MCF 10A (cell line): Measurements from ENCODE around the gene VAV3. TPM values are rescaled to one million over a fixed set of nuclear protein-coding genes. Genes with fewer than 3 reads are reported as not detected.
A peak's percentile ranks its signal among the peaks of the same experiment; 100 is the strongest.

Source experiments
- BruUV-seq: library from RNA; stranded (reverse); fragments of 400-500 nt; replicated peaks from 2 replicates; lab custom pipeline; 2021; lab: Mats Ljungman, UMichigan
- CTCF ChIA-PET: fragments of 300-600 bp; sonication (Branson Sonifier 250); formaldehyde crosslinking; extraction: SDS; loops from one replicate; lab custom pipeline; 2021; ENCODE audit warnings: antibody characterized with exemption, inconsistent platforms; lab: Yijun Ruan, JAX
- POLR2A ChIA-PET: fragments of 300-600, 350-650 bp; sonication (Branson Sonifier 250); formaldehyde crosslinking; extraction: SDS; loops from one replicate; lab custom pipeline; 2020; ENCODE audit warnings: antibody characterized with exemption, inconsistent platforms; lab: Yijun Ruan, JAX
- DNase-seq: peaks from one replicate; pipeline ENCODE4 v3.0.0-alpha.2; 2018; ENCODE audit not compliant: unreplicated experiment
- H3K27ac Mint-ChIP-seq: one replicate; pipeline ENCODE4 v1.8.0; 2022; ENCODE audit warnings: mild to moderate bottlenecking, low read depth, mixed read lengths; ENCODE audit not compliant: unreplicated experiment
- H3K27me3 Mint-ChIP-seq: one replicate; pipeline ENCODE4 v1.8.0; 2022; ENCODE audit warnings: mixed read lengths; ENCODE audit not compliant: insufficient read depth, unreplicated experiment
- H3K36me3 Mint-ChIP-seq: one replicate; pipeline ENCODE4 v1.8.0; 2022; ENCODE audit warnings: mild to moderate bottlenecking, moderate library complexity, mixed read lengths; ENCODE audit not compliant: insufficient read depth, unreplicated experiment
- H3K4me1 Mint-ChIP-seq: one replicate; pipeline ENCODE4 v1.8.0; 2022; ENCODE audit warnings: mixed read lengths; ENCODE audit not compliant: insufficient read depth, unreplicated experiment
- H3K4me3 Mint-ChIP-seq: one replicate; pipeline ENCODE4 v1.8.0; 2022; ENCODE audit warnings: mild to moderate bottlenecking, moderate library complexity, mixed read lengths; ENCODE audit not compliant: unreplicated experiment
- H3K9me3 Mint-ChIP-seq: one replicate; pipeline ENCODE4 v1.8.0; 2022; ENCODE audit warnings: mixed read lengths; ENCODE audit not compliant: unreplicated experiment
- intact Hi-C: fragments of 100-400 bp; cut with micrococcal nuclease; formaldehyde crosslinking; loops from 2 replicates; pipeline ENCODE4 v1.14.1; 2022
- total RNA-seq: library from RNA; stranded (reverse); gene quantifications from 2 replicates; pipeline ENCODE4 v1.2.3, GENCODE V29; 2022
- TF ChIP-seq, protein P1 (sequence below): fragments of 200-600 bp; IDR thresholded peaks from one replicate; pipeline ENCODE4 v1.8.0; 2022; ENCODE audit warnings: antibody characterized with exemption, mild to moderate bottlenecking; ENCODE audit not compliant: unreplicated experiment

VAV3 gene
- total RNA-seq, 1 experiment from 2014 or later: 2.0 TPM

DNA sequence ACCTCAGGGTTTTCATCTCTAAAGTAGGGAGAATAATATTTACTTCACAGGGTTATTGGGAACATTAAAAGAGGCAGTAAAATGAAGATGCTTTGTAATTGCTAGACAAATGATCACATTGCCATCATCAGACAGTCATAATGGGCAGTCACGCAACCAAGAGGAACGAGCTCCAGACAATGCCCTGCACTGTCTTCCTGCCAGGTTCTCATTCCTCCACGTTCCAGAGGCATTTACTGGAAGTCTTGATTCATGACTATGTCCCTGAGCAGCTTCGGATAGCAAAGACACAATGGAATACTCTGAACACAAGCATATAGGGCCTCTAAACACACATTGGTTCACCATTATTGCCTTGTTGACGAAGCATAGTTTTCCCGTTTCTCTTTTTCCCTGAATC lies 434.4 kb downstream of the VAV3 start:
- Mint-ChIP-seq H3K4me1 (peaks cover 39% of the 10 kb centered on the region), H3K27ac (peak overlapping the region; percentile 90), H3K4me3 (peak overlapping the region; percentile 51), H3K27me3 (no peaks in the 10 kb centered on the region), H3K9me3 (no peaks in the 10 kb centered on the region), H3K36me3 (no peaks in the 10 kb centered on the region)
- ChIA-PET CTCF (interaction anchor here (0.7 to 10.7 kb wide), 43 partner anchors 8 to 1590 kb away, joined by 3 to 240 read pairs (median 5); no protein-coding TSS in a partner anchor), POLR2A (interaction anchor here (0.6 to 6.9 kb wide), 16 partner anchors 11 to 1438 kb away, joined by 3 to 39 read pairs (median 4); no protein-coding TSS in a partner anchor)
- no TSS peak for BruUV-seq
- peak; percentile 67 for DNase-seq
- TF ChIP-seq, protein P1, sequence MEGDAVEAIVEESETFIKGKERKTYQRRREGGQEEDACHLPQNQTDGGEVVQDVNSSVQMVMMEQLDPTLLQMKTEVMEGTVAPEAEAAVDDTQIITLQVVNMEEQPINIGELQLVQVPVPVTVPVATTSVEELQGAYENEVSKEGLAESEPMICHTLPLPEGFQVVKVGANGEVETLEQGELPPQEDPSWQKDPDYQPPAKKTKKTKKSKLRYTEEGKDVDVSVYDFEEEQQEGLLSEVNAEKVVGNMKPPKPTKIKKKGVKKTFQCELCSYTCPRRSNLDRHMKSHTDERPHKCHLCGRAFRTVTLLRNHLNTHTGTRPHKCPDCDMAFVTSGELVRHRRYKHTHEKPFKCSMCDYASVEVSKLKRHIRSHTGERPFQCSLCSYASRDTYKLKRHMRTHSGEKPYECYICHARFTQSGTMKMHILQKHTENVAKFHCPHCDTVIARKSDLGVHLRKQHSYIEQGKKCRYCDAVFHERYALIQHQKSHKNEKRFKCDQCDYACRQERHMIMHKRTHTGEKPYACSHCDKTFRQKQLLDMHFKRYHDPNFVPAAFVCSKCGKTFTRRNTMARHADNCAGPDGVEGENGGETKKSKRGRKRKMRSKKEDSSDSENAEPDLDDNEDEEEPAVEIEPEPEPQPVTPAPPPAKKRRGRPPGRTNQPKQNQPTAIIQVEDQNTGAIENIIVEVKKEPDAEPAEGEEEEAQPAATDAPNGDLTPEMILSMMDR: no peak
- intact Hi-C loops: no loop called here

DNA sequence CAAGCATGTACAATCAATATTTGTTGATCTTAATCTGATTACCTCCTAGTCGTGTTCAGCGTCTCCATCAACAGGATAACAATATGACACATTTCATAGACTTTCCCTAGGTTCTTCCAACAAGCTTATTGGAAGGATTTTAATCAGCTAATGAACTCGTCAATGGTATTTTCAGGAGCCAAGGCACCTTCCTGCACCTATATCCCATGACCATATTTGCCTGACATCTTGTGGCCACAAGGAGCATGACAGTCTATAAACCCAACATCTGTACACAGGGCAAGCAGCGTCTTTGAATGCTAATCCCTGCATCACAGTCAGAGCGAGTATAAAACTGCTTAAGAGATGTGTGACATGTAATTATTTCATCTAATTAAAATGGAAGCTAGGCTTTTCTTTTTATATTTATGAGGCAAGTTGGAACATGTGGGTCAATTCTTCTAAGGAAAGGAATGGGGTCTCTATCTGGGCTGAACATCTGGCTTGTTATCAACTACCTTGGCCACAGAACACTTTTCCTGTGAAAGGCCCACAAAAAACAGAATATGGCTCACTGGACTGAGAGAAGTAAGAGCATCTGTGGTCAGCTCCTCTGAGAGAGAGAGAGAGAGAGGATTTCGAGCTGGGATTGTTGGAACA lies 435.4 kb downstream of the VAV3 start:
- no peaks in the 10 kb centered on the region for H3K27me3 Mint-ChIP-seq
- intact Hi-C loops: loop anchor here (1.0 to 2.0 kb wide), 3 partner anchors 99 to 252 kb away; no protein-coding TSS in a partner anchor
- POLR2A ChIA-PET: interaction anchor here (0.6 to 6.9 kb wide), 23 partner anchors 9 to 257 kb away, joined by 3 to 39 read pairs (median 3); no protein-coding TSS in a partner anchor
- no peaks in the 10 kb centered on the region for H3K9me3 Mint-ChIP-seq
- peak overlapping the region; percentile 46 for H3K27ac Mint-ChIP-seq
- TF ChIP-seq, protein P1: peak; percentile 79
- no peaks in the 10 kb centered on the region for H3K36me3 Mint-ChIP-seq
- no TSS peak for BruUV-seq
- peak; percentile 75 for DNase-seq
- H3K4me3 Mint-ChIP-seq: no peak overlapping the region
- CTCF ChIA-PET: interaction anchor here (0.6 to 10.7 kb wide), 112 partner anchors 8 to 1741 kb away, joined by 3 to 240 read pairs (median 4); partner anchors contain the start of gene PRMT6
- peaks cover 39% of the 10 kb centered on the region for H3K4me1 Mint-ChIP-seq

DNA sequence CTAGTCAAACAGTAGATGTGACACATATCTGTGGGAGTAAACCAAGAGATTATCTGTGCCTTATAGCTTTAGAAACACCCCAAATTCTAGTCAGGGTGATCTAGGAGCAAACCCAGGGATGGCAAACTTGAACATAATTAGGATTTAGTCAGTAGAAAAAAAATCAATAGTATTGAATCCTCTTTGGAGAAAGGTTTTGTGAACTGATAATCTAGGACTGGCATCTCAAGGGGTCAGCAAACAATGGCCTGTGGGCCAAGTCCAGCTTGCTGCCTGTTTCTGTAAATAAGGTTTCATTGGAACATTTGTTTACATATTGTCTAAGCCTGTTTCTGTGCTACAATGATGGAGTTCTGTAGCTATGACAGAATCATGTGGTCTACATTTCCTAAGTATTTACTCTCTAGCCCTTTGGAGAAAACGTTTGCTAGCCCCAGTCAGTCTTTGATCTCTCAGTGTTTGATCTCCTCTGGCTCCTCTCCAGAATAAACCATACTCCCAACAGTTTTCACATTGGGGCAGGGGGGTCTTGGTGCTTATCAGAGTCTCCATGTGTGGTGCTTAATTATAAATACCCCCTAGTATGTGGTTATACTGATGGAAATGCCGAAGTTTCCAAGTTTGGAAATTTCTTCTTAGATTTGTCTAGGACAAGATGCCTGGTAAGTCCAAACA lies 438.3 kb downstream of the VAV3 start:
- H3K4me3 Mint-ChIP-seq: no peak overlapping the region
- intact Hi-C loops: no loop called here
- H3K36me3 Mint-ChIP-seq: no peaks in the 10 kb centered on the region
- no peaks in the 10 kb centered on the region for H3K27me3 Mint-ChIP-seq
- H3K9me3 Mint-ChIP-seq: no peaks in the 10 kb centered on the region
- DNase-seq: no peak
- TF ChIP-seq, protein P1: no peak
- no TSS peak for BruUV-seq
- H3K27ac Mint-ChIP-seq: no peak overlapping the region
- ChIA-PET CTCF (interaction anchor here (0.5 to 10.7 kb wide), 9 partner anchors 10 to 253 kb away, joined by 3 to 240 read pairs (median 3); no protein-coding TSS in a partner anchor), POLR2A (interaction anchor here (0.6 to 1.5 kb wide), 3 partner anchors 36 to 233 kb away, joined by 3 to 6 read pairs (median 3); no protein-coding TSS in a partner anchor)
- H3K4me1 Mint-ChIP-seq: peaks cover 36% of the 10 kb centered on the region

DNA sequence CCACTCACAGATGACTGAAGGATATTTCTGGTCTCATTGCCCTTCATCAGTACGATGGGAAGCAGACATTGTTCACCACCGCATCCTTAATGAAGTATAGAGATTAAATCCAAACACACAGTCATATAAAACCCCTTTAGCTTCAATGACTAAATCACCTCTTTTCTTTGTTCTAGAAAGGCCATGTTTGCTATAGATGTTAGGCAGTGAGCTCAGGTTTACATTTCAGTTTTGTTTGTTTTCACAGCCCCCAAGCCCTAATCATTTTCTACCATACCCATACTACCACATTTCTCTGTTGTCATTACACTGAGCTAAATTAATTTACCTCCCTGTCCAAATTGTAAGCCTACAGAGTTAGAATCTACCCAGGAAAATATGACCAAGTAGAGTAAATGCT lies 439.0 kb downstream of the VAV3 start:
- peaks cover 29% of the 10 kb centered on the region for H3K4me1 Mint-ChIP-seq
- no peaks in the 10 kb centered on the region for H3K27me3 Mint-ChIP-seq
- CTCF ChIA-PET: interaction anchor here (0.6 to 10.7 kb wide), 10 partner anchors 9 to 252 kb away, joined by 3 to 240 read pairs (median 3); no protein-coding TSS in a partner anchor
- intact Hi-C loops: no loop called here
- no peaks in the 10 kb centered on the region for H3K36me3 Mint-ChIP-seq
- H3K4me3 Mint-ChIP-seq: no peak overlapping the region
- no peaks in the 10 kb centered on the region for H3K9me3 Mint-ChIP-seq
- no peak for DNase-seq
- TF ChIP-seq, protein P1: no peak
- POLR2A ChIA-PET: interaction anchor here (0.6 to 1.5 kb wide), 4 partner anchors 8 to 234 kb away, joined by 3 to 6 read pairs (median 3); no protein-coding TSS in a partner anchor
- no TSS peak for BruUV-seq
- no peak overlapping the region for H3K27ac Mint-ChIP-seq
